Measurements from ENCODE around the gene ANKRD13C.

The ANKRD13C gene

GRCh38 chr1:70324683-70325082 lies 29.8 kb downstream of the ANKRD13C start:
- Histone ChIP-seq H3K27me3 (no peaks in the 10 kb centered on the region), H3K4me3 (ENCODE audit: low read depth in 1 of 2, low read length in 1 of 2) (no peak overlapping the region), H3K36me3 (no peaks in the 10 kb centered on the region), H3K9me3 (no peaks in the 10 kb centered on the region), H3K4me1 (ENCODE audit: control insufficient read depth in 1 of 2, insufficient read depth in 1 of 2, low read depth in 1 of 2, low read length in 1 of 2) (no peaks in the 10 kb centered on the region), H3K27ac (no peak overlapping the region)
- TF ChIP-seq CTCF (IDR thresholded peaks at IDR 0.05) = no peak

- Histone ChIP-seq H3K36me3 (no peaks in the 10 kb centered on the region), H3K4me1 (ENCODE audit: control insufficient read depth in 1 of 2, insufficient read depth in 1 of 2, low read depth in 1 of 2, low read length in 1 of 2) (no peaks in the 10 kb centered on the region), H3K9me3 (no peaks in the 10 kb centered on the region), H3K4me3 (ENCODE audit: low read depth in 1 of 2, low read length in 1 of 2) (no peak overlapping the region), H3K27ac (no peak overlapping the region), H3K27me3 (no peaks in the 10 kb centered on the region)
- TF ChIP-seq CTCF (IDR thresholded peaks at IDR 0.05) = no peak
Observed at GRCh38 chr1:70319750-70320149, 34.8 kb downstream of the ANKRD13C start.

- H3K9me3 ChIP-seq = no peaks in the 10 kb centered on the region
- H3K4me3 ChIP-seq (ENCODE audit: low read depth in 1 of 2, low read length in 1 of 2) = no peak overlapping the region
- no peak overlapping the region for H3K27ac ChIP-seq
- no peaks in the 10 kb centered on the region for H3K4me1 ChIP-seq (ENCODE audit: control insufficient read depth in 1 of 2, insufficient read depth in 1 of 2, low read depth in 1 of 2, low read length in 1 of 2)
- no peaks in the 10 kb centered on the region for H3K27me3 ChIP-seq
- TF ChIP-seq CTCF (IDR thresholded peaks at IDR 0.05) = no peak
- no peaks in the 10 kb centered on the region for H3K36me3 ChIP-seq
Observed at GRCh38 chr1:70318191-70318590, 36.3 kb downstream of the ANKRD13C start.

GRCh38 chr1:70317087-70317486 lies 37.4 kb downstream of the ANKRD13C start:
- H3K27ac ChIP-seq = no peak overlapping the region
- H3K36me3 ChIP-seq = no peaks in the 10 kb centered on the region
- H3K4me1 ChIP-seq (ENCODE audit: control insufficient read depth in 1 of 2, insufficient read depth in 1 of 2, low read depth in 1 of 2, low read length in 1 of 2) = no peaks in the 10 kb centered on the region
- no peak overlapping the region for H3K4me3 ChIP-seq (ENCODE audit: low read depth in 1 of 2, low read length in 1 of 2)
- no peaks in the 10 kb centered on the region for H3K27me3 ChIP-seq
- no peak for TF ChIP-seq CTCF (IDR thresholded peaks at IDR 0.05)
- H3K9me3 ChIP-seq = no peaks in the 10 kb centered on the region

- Histone ChIP-seq H3K9me3 (no peaks in the 10 kb centered on the region), H3K27me3 (no peaks in the 10 kb centered on the region), H3K27ac (no peak overlapping the region), H3K4me3 (ENCODE audit: low read depth in 1 of 2, low read length in 1 of 2) (no peak overlapping the region), H3K36me3 (no peaks in the 10 kb centered on the region), H3K4me1 (ENCODE audit: control insufficient read depth in 1 of 2, insufficient read depth in 1 of 2, low read depth in 1 of 2, low read length in 1 of 2) (no peaks in the 10 kb centered on the region)
- TF ChIP-seq CTCF (IDR thresholded peaks at IDR 0.05) = no peak
Observed at GRCh38 chr1:70315782-70316181, 38.7 kb downstream of the ANKRD13C start.

- TF ChIP-seq CTCF (IDR thresholded peaks at IDR 0.05) = no peak
- H3K9me3 ChIP-seq = no peaks in the 10 kb centered on the region
- H3K36me3 ChIP-seq = no peaks in the 10 kb centered on the region
- H3K4me3 ChIP-seq (ENCODE audit: low read depth in 1 of 2, low read length in 1 of 2) = no peak overlapping the region
- no peak overlapping the region for H3K27ac ChIP-seq
- H3K4me1 ChIP-seq (ENCODE audit: control insufficient read depth in 1 of 2, insufficient read depth in 1 of 2, low read depth in 1 of 2, low read length in 1 of 2) = no peaks in the 10 kb centered on the region
- no peaks in the 10 kb centered on the region for H3K27me3 ChIP-seq
Observed at GRCh38 chr1:70314706-70315304, 39.7 kb downstream of the ANKRD13C start.
